HG03565 (cell line): ENCODE measurements around the gene ADCY1.

Experiments used
- ATAC-seq: cut with Tn5 transposase; IDR thresholded peaks from one replicate; pipeline ENCODE4 v1.9.1; 2021; ENCODE audit warnings: mild to moderate bottlenecking, moderate library complexity; ENCODE audit not compliant: unreplicated experiment

Gene ADCY1

DNA sequence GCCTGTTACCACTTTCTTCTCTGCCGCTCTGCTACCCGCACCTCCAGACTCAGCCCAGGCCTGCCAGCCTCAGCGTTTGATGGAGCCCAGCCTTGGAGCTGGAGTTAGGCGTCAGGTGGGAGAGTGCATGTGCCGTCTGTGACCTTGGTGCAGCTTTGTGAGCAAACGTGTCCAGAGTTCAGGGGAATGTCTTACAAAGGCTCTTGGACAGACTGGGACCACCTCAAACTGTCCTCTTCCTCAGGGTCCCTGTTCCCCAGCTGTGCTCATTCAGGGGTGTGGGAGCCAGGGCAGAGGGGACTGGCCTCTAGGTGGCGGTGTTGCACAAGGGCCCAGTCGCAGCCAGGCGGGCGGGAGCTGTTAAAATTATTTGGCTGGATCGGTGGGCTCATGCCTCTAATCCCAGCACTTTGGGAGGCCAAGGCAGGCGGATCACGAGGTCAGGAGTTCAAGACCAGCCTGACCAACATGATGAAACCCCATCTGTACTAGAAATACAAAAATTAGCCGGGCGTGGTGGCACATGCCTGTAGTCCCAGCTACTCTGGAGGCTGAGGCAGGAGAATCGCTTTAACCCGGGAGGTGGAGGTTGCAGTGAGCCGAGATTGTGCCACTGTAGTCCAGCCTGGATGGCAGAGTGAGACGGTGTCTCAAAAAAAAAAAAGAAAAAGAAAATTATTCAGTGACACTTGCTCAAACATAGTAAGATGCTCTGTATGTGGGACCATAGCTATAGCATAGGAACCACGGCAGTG is 89.2 kb downstream of the ADCY1 start:
- no peak for ATAC-seq

DNA sequence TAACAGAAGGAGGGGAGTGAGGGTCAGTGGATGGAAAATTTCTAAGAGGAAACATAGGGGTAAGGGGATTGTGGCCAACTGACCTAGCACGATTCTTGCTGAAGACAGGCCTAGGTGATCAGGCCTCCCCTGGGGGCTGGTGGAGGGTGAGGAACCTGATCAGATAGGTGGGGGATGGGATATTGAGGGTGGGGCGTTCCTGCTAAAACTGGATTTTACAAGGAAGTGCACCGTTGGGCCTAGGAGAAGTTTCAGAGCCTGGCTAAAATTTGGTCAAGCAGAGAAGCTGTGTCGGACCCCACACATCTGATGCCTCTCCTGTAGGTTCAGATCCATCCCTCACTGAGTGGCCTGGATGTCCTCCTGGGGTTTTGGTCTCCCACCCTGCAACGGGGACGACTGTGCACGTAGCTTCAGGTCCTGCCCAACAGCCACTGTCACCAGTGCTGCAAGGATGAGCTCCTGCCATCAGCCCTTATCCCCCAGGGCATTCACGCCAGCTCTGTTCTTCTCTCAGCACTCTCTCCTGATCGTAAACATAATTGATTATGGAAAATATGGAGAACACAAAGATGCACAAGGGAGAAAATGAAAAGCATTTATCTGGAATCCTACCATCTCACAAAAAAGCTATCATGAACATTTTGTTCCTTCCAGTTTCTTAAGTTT is 89.9 kb downstream of the ADCY1 start:
- no peak for ATAC-seq

DNA sequence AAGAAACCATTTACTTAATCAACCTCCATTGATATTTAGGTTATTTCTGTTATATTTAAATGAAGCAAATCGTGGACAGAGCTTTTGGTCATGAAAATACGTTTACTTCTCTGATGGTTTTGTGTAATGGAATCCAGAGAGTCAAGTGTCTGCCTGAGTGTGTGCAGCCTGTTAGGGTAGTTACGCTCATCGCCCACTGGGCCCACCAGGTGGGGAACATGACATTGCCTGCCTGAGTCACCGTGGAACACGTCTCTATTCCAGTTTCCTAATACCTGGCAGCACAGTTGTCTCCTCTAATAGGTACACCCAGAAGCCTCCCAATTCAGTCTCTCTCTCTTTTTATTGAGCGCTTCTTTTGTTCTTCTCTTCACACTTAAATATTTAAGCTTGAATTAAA is 91.0 kb downstream of the ADCY1 start:
- no peak for ATAC-seq

DNA sequence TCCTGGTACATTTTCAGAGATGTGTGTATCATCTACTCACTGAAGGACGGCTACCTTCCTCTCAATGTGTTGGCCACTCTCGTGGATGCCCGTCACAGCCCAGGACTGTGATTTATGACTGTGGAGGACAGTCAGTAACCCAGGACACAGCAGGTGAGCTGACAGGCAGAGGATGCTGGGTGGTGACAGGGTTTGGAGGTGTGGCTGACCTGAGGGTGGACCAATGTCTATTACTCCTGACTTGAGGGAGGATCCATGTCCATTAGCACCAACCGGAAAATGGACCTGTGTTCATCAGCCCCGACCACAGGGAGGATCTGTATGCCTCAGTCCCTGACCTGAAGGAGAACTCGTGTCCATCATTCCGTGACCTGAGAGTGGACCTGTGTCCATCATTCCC is 96.1 kb downstream of the ADCY1 start:
- no peak for ATAC-seq

DNA sequence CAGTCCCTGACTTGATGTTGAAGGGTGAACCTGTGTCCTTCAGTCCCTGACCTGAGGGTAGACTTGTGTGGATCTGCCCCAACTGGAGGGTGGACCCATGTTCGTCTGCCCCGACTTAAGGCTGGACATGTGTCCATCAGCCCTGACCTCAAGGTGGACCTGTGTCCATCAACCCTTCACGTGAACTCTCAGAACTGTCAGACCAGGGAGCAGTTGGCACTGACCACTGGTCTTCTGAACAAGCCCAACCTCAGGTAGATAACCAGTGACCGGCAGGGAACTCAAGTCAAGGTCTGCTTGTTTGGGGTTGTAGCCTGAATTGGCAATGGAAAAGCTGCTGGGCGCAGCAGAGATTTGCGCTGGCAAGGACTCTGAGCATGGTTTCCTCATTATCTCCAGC is 96.5 kb downstream of the ADCY1 start:
- ATAC-seq: no peak

DNA sequence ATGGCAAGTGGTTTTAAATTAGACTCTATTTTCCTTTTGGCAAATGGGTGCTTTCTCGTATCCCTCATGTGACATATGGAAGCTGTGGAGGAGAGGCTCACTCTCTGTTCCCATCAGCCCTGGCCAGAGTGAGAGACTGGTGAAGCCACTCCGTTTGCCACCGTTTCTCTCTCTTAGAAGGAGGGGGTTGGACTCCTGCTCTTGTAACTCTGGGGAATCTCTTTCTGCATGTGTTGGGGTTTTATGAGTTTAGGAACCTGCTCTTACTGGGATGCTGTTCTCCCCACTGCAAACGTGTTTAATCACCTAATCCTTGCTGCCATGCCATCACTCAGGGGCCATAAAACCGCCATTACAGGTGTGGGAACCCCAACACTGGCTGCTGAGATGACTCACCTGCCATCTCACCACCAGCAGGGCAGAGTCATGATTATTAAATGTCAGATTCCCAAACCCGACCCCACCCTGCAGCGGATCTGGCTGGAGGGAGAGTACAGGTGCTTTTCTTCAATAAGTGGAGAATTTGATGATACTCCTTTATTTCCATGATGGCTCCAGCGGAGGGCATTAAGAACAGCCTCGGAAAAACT is 103.2 kb downstream of the ADCY1 start:
- no peak for ATAC-seq

DNA sequence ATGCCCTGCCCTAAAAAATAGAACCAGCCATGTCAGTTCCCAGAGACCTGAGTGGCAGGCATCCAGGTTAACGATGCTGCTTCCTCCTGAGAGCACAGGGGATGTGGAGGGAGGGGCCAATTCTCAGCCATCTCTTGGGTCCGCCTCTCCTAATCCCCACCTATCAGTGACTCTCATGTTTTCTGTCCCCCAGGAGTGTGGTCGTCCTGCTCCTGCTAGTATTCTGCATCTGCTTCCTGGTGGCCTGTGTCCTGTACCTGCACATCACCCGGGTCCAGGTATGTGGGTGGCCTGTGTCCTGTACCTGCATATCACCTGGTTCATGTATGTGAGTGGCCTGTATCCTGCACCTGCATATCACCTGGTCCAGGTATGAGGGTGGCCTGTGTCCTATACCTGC is 105.3 kb downstream of the ADCY1 start:
- ATAC-seq: no peak

DNA sequence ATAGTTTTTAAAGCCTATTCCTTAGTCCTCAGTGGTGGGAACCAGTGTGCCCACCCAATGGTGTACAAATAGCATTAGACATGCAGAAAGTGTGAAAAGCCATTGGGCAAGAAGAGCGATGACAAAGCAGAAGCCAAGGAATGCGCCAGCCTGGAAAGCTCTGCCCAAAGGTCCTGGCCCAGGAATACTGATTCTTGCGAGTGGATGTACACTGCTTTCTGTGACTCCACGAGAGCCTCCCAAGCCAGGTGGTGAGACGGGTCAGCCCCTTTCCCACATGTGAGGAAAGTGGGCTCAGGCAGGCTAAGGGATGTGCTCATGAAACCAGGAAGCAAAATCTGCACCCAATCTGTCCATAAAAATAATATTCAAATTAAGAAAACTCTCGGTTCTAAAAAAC is 106.6 kb downstream of the ADCY1 start:
- ATAC-seq: no peak

DNA sequence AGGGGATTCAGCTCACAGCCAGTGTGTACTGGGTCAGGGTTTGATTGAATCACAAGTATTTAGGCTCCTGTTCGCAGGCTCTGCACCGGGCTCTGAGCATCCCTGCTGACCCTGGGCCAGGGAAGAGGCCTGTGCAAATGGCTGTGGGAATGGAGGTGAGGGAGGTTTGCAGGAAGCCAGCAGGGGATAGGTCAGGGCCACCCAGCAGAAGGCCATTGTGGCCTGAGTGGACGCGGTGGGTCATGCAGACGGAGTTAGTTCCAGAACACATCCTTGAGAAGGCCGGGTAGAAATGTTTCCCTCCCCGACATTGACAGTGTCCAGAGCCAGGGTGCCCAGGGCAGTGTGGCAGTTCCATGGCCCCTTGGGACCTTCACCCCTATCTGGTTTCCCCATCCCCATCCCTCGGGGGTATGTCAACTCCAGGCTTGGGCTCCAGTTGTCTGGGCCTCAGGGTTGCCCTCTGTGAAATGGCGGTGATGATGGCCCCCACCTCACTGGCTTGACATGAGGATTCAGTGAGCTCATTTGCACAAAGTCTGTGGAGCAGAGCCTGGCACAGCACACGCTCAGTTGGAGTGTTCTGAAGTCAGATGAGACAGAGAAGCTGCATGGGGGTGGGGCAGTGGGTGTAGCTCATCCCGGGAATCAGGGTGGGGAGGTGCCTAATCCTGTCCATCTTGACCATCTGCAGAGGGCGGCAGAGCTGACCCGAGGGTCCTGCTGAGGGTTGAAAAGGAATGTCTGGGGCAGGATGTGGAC is 107.6 kb downstream of the ADCY1 start:
- ATAC-seq: no peak

DNA sequence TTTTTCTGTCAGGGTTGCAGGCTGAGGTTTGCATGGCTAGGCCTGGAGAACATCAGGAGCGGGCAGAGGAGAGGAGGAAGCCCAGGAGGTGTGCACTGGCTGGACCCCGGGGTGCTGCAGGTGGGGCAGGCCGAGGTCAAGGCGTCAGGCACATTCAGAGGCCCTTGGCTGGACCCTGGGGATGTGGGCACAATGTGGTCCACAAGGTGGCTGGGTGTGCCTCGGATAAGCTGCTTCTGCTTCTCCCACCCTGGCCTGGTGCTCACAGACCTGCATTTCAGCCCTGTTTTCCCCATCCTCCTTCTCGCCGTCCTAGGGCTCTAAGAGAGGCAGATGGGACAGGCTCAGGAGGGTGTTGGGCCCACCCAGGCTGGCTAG is 108.2 kb downstream of the ADCY1 start:
- ATAC-seq: no peak

DNA sequence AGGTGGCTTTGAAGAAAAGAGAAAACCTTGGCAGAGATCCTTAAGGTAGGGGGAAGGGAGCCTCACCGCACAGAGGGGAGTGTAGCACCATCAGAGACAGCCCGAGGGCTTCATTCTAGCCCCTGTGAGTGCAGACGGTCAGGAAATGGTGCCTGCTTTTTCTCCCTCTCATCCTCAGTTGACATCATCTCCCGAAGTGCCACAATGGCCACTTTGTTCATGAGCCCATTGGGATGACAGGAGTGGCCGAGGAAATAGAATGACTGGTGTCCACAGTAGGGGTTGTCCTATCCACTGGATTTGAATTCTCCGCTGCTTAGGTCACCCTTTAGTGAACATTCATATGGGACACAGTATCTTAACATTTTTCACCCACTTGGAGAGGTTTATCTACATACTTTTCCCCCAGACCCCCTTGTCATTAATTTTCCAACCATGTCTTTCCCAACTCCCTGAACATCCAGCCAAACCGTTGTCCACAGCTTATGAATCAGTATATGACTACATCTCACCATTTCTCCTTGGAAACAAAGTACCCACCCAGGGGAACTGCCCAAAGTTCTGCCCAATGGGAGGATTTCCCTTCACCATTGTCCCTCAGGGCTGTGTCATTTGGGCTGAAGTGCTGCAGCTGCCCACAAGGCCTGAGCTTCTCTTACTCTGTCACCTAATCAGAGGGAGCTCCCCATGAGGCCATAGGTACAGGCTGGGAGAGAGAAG is 108.8 kb downstream of the ADCY1 start:
- ATAC-seq: no peak

DNA sequence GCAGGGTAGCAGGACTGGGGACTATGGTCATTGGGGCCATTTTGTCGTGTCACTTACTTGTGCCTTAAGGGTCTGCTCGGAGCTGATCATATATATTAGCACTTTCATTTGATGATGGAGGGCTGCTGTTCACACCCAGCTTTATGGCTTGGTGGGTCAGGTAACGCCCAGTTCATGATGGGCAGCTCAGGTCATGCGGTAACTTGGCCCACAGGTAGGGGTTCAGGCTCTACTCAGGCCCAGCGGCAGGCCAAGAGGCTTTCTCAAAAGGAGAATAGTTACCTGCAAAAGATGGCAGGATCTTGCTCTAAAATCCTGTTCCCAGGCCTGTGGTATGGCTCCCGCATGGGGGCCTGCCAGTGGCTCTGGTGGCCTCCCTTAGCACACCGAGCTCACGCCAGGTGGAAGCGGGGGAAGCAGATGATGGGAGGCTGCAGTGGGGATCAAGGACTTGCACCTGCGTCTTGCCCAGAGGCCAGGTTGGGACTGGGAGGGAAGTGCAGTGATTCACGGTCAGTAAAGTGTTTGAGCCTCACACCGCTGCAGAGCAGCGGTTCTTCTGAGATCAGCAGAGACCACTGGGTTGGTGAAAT is 109.5 kb downstream of the ADCY1 start:
- ATAC-seq: no peak

DNA sequence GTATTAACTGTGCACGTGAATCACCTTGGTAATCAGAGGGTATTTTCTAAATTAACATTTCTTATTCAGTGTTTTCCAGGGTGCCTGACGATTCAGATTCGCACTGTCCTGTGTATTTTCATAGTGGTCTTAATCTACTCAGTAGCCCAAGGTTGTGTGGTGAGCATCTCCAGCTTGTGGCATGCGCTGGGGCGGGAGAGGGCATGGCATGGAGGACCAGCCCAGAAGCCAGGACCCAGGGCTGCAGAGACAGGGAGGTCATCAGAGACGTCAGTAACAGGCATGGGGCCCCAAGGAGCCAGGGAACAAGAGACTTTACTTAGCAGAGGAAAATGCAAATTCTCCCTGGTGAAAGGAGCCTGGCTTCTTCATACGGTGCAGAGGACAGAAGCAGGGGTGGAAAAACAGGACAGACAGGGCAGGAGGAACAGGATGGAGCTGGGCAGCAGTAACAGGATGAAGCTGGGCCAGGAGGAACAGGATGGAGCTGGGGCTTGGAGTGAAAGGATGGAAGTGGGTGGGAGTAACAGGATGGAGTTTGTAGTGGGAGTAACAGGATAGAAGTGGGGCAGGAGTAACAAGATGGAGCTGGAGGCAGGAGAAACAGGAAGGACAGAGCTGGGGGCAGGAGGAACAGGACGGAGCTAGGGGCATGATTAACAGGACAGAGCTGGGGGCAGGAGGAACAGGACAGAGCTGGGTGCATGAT is 110.9 kb downstream of the ADCY1 start:
- ATAC-seq: no peak

DNA sequence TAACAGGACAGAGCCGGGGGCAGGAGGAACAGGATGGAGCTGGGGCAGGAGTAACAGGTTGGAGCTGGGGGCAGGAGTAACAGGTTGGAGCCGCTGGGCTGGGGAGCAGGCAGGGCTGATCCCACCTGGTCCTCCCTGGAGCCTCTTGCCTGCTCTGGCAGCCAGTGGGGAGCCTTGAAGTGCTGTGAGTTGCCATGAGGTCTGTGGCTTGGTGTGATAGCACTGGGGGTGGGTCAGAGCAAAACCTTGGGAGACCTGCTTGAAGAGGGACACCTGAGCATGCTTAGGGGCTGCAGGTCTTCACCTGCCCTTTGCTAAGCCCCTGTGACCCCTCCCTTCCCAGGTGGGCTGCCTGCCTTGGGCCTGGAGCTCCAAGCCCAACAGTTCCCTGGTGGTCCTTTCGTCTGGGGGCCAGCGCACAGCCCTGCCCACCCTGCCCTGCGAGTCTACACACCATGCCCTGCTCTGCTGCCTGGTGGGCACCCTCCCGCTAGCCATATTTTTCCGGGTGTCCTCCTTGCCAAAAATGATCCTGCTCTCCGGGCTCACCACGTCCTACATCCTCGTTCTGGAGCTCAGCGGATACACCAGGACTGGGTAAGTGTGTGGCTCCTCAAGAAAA is 111.6 kb downstream of the ADCY1 start:
- no peak for ATAC-seq

DNA sequence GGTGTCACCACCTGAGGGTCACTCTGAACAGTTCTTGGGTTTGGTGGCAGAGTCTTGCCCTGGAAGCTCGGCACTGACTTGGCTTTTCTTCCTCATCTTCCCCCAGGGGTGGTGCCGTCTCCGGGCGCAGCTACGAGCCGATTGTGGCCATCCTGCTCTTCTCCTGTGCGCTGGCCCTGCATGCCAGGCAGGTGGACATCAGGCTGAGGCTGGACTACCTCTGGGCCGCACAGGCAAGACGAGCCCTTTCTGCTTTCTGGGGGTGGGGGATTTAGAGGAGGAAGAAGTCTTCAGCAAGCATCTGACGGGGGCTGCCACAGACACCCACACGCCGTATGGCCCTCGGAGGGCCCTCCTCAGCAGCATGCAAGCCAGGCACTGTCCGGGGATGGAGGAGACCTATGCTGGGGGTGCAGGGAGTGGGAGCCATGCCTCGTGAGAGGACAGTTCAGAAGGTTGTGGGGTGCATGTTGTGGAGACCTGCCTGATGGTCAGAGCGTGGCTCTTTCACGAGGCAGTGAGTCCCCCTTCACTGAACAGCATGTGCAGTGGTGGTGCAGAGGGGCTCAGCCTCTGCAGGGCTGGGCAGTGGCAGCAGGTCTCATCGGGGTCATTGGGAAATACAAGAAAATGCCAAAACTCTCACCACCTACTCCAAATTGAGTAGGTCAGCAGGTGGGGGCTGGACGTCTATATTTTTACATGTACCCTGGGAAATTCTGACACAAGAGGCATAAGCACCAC is 112.4 kb downstream of the ADCY1 start:
- ATAC-seq: no peak

DNA sequence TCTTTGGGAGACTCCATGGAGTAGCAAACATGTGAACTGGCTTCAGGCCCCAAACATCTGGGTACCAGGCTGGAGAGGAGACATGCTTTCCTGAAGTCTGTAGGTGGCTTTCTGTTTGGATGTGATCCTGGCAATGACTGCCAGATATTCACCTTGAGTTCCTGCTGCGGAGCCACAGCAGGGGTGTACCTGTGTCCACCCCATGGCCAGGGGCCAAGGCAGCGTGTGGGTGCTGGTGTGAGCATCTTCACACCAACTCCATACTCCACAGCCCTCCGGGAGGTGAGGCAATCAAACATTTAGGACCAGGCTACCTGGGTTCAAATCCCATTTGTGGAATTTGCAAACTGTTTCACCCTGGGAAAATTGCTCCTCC is 113.0 kb downstream of the ADCY1 start:
- no peak for ATAC-seq

DNA sequence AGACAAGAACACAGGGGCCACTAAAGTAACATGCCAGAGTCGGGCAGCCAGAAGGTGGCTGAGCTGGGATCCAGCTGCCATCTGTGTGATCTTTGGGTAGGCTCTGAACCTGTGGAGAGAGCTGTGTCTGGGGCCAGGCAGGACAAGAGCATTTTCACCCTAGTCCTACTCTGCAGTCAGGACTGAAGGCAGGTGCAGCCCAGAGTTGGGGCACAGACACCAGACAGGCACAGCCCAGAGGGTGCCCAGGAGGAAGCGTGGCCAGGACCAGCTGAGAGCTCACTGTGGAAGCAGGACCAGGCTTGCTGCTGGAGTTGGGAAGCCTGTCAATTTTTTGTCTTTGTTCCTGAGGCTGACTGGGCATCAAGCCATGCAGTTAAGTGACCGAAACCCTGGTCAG is 113.6 kb downstream of the ADCY1 start:
- ATAC-seq: no peak

DNA sequence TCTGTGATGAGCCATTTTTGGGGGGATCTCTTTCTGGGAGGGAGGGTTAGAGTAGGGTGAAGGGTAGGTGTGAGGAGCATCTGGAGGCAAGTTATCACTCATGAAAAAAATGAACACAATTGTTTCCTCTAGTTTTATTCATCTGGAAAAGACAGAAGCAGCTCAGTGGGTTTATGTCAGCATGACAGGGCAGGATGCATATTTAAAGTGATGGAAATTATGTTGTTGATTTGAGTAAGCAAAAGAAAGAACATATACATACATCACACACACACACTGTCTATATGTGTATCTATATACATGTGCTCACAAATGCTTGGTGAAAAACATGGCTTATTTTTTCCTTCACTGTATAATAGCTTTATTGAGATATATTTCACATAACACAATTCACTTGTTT is 114.2 kb downstream of the ADCY1 start:
- ATAC-seq: no peak
